Dedifferentiated amniotic fluid mesenchymal stem cell (primary cell): Measurements from ENCODE around the gene ZNF487.
"Not testable (repeated sequence)": the region's sequence is repeated elsewhere in the genome, so short reads cannot be mapped to it uniquely, and the experiment has no call there.

Experiments used
- DNase-seq: peaks from one replicate; pipeline ENCODE4 v3.0.0-alpha.2; 2016; ENCODE audit errors: extremely low spot score

ZNF487 gene

DNA sequence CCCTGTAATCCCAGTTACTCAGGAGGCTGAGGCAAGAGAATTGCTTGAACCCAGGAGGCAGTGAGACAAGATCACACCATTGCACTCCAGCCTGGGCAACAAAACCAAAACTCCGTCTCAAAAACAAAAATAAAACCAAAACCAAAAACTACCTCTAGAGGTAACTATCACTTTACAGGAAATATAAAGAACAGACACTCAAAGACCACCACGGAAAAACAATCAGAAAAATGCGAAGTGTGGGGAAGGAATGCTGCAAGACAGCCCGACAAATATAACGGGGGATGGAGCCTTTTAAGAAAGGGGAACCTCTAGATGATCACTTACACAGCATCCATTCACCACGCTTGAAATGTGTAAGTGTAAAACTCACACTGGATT, 32.2 kb upstream of the ZNF487 start:
- no peak for DNase-seq

DNA sequence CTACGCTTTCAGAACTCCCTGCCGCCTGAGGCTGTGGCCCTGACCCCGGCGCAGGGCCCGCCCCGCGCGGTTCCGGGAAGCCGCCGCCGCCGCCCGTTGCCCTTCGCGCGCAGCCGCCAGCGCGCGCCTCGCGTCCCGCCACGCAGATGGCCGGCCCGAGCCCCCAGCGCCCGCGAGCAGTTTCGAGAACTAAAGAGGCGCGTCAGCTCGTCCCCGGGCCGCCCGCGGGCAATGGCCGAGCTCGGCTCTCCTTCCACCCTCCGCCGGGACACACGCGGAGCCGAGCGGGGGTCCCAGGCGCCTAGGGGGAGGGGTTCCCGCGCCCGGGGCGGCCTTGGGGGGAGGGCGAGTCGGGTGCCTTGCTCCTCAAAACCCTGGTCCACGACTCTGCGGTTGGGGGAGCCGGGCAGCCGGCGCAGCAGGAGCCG, 29.7 kb upstream of the ZNF487 start:
- no peak for DNase-seq

DNA sequence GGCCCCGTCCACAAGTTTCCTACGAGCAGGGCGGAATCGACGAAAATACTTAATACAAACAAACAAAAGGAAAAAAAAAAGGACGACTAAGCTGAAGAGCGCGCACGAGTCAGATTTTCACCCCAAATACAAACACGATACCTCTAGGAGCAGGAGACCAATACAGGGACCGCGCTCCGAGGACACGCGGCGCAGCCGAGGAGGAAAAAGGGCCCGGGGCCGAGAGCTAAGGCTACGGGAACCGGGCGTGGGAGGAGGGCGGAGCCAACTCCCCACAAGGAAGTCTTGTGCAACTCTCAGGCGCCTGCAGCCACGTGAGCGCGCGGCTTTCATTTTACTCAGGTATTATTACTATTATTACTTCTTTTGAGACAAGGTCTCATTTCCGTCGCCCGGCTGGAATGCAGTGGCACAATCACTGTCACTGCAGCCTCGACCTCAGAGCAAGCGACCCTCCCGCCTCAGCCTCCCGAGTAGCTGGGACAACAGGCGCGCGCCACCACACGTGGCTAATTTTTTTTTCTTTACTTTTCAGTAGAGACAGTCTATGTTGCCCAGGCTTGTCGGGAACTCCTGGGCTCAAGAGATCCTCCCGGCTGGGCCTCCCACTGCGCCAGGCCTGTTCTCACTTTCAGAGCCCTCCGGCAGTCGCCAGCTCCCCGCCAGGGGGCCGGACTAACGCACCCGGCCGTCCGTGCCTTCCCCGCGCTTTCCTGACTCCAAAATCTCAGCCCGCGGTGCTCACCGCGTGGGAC, 29.2 kb upstream of the ZNF487 start:
- peak; percentile 83 for DNase-seq

DNA sequence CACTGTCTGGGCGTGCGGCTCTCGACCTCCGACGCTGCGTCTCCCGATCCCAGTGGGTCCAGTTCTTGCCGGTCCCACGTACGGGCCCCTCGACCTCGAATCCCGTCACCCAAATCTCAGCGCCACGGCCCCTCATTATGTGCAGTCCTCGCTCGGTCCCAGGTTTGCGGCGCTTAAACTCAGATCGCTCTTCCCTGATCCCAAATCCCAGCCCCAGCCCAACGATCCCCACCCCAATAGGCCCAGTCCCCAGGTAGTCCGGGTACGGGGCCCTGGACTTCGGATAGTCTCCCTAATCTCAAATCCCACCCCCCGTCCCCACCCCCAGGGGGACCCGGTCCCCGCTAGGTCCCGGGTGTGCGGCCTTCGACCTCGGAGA, 28.6 kb upstream of the ZNF487 start:
- DNase-seq, result no peak

DNA sequence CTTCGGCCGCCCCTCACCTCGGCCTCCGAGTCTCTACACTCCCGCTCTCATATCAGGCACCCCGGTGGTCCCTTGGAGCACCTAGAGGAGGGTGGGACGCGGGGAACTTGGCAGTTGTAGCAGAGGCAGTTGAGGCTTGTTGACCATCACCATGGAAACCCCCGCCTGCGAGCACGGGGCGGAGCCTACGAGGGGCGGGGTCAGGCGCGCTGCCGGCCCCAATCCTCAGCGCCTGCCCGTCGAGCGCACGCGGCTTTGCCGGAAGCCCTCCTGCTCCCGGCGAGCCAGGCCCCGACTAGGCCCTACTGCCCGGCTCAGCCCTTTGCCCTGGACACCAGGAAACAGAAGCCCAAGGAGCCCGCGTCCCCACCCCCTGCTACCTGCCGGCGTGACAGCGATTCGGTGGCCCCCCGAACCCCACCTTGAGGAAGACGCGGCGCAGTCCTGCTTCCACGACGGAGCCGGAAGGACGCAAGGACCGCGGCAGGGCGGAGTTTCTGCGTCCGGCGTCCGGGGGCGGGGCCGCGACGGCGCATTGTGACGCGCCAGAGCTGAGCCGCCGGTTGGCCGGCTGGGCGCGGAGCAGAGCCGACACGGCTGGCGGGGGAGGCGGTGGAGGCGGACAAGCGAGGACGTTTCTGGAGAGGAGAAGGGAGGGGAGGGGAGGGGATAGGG, 28.1 kb upstream of the ZNF487 start, which contains the start of gene HNRNPF:
HNRNPF (minus strand) TSS at position 477 of the 675 bp plus-strand sequence. CDS start 21,302 bp downstream, outside the sequence.
- DNase-seq, result peak; percentile 93

DNA sequence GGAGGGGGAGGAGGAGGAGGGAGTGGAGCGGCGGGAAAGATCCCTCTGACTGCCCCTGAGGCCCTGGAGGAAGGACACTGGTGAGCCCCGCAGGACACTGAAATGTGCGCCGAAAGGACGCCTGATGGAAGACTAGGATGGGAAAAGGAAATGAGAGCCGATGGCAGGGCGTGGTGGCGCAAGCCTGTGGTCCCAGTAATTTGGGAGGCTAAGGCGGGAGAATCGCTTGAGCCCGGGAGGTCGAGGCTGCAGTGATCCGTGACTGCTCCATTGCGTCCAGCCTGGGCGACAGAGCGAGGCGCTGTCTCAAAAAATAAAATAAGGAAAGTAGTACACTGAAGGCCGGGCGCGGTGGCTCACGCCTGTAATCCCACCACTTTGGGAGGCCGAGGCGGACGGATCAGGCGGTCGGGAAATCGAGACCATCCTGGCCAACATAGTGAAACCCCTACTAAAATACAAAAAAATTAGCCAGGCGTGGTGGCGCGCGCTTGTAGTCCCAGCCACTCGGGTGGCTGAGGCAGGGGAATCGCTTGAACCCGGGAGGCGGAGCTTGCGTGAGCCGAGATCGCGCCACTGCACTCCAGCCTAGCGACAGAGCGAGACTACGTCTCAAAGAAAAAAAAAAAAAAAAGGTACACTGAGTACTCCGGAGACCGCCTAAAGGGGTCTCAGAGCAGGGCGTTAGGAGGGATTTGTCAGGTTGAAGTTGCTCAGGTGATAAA, 27.4 kb upstream of the ZNF487 start:
- no peak for DNase-seq

DNA sequence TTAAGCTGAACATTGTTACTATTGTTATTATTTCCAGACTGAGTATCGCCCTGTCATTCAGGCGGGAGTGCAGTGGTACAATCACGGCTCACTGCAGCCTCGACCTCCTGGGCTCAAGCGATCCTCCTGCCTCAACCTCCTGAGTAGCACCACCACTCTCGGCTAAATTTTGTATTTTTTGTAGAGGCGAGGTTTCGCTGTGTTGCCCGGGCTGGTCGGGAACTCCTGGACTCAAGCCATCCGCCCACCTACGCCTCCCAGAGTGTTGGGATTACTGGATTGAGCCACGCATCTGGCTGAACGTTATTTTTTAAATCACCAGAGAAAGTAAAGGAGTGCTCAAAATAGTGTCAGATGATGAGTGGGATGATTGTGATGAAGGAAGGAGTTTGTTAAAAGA, 26.6 kb upstream of the ZNF487 start:
- no peak for DNase-seq

DNA sequence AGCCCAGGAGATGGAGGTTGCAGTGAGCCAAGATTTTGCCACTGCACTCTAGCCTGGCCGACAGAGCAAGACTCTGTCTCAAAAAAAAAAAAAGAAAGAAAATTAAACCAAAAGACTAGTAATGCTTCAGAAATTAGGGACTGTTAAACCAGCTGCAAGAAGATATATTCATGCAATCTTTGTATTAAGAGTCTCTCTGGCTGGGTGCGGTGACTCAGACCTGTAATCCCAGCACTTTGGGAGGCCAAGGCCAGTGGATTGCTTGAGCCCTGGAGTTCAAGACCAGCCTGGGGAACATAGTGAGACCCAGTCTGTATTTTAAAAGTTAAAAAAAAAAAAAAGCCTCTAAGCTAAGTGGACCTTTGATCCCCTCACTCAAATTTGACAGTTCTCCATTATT, 25.4 kb upstream of the ZNF487 start:
- no peak for DNase-seq

DNA sequence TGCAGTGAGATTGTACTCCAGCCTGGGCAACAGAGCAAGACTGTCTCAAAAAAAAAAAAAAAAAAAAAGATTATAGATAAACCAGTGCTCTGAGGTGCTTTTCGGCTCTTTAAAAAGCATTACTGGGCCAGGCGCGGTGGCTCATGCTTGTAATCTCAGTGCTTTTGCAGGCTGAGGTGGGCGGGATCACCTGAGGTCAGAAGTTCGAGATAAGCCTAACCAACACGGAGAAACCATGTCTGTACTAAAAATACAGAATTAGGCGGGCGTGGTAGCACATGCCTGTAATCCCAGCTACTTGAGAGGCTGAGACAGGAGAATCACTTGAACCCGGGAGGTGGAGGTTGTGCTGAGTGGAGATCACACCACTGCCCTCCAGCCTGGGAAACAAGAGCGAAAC, 21.4 kb upstream of the ZNF487 start:
- DNase-seq, result no peak

DNA sequence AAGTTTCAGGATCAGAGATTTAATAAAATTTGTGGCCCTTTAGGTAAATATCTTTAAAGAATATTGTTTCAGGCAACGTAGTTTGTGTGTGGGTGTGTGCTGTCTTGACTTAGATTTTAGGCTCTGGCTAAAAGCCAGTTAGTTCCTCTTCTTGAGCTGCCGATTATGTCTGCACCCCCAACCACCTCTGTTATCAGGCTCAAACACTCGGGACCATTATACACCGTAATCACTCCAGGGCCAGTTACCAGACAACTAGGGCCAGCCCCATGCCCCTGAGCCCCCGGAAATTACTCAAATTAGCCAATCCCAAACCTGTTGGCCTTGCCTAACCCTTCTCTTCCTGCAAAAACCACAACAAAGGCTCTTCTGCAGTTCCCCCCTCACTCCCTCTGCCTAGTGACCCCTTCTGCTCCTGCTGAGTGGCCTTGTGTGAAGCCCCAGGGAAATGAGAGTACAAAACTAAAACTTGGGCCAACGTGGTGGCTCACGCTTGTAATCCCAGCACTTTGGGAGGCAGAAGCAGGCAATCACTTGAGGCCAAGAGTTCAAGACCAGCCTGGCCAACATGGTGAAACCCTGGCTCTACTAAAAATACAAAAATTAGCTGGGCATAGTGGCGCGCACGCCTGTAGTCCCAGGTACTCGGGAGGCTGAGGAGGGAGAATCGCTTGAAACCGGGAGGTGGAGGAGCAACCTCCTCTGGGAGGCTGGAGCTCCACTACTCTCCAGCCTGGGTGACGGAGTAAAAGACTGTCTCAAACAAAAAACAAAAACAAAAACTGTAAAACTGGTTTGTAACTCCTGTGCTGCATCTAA, 18.8 kb upstream of the ZNF487 start:
- DNase-seq, result no peak

DNA sequence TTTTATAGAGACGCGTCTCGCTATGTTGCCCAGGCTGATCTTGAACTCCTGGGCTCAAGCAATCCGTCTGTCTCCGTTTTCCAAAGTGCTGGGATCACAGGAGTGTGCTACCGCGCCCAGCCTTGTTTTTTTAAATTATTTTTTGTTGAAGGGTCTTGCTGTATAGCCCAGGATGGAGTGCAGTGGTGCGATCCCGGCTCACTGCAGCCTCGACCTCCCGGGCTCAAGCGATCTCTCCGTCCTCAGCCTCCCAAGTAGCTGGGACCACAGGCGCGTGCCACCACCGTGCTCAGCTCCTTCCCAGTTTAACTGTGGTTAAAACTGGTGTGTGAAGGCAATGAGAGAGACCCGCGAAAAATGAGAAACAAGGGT, 16.9 kb upstream of the ZNF487 start:
- no peak for DNase-seq

DNA sequence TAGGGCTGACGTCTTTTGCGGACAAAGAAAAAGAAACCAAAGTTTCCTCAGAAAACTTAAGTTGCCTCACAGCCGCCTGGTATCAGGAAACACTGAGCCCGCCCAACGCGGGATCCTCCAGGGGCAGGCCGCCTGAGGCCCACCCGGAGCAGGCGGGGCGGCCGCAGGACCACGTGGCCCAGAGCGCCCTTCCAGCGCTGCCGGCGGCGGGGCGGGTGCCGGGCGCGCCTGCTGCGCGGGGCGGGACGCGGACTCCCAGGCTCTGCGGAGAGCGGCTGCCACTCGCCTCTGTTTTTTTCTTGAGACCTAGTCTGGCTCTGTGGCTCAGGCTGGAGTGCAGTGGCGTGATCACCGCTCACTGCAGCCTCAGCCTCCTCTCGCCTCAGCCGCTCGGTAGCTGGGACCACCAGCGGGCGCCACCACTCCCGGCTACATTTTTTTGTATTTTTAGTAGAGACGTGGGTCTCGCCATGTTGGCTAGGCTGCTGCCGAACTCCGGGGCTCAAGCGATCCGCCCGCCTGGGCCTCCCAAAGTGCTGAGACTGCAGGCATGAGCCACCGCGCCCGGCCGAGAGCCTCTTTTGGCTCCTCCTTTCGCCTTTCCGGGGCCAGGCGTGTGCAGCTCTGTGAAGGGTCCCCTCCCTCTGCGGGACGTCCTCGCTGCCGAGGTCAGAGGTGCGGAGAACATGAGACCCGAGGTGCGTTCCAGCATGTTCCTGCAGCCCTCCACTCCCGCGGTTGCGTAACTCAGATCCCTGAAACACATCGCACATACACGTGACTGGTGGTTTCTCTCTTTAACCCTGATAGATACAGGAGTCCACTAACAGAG, 16.3 kb upstream of the ZNF487 start:
- peak; percentile 60 for DNase-seq

DNA sequence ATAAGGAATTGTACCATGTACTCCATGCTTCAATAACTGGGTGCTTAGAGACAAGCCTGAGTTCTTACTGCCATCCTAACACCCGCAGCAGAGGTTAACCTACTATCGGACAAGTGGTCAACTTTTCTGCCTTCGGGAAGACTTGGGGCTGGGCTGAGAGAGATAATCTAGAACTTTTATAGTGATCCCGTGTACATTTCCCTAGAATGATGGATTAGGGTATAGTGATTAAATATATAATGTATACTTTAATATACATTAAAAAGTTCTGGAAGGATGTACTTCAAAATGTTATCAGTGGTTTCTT, 15.8 kb upstream of the ZNF487 start:
- DNase-seq, result no peak

DNA sequence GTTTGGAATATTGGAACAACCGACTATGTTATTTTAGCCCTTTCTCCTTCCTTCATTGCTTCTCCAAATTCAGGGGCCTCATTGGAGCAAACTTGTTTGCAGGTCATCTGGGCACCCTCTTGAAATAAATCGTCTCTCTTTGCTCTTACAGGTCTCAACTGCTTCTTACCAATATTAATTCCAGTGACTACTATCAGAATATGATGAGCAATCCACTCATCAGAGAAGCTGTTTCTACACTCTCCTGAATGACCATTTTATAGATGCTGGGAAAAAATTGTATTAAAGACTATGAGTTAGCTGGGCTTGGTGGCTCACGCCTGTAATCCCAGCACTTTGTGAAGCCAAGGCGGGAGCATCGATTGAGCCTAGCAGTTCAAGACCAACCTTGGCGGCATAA, 15.4 kb upstream of the ZNF487 start:
- DNase-seq, result no peak

DNA sequence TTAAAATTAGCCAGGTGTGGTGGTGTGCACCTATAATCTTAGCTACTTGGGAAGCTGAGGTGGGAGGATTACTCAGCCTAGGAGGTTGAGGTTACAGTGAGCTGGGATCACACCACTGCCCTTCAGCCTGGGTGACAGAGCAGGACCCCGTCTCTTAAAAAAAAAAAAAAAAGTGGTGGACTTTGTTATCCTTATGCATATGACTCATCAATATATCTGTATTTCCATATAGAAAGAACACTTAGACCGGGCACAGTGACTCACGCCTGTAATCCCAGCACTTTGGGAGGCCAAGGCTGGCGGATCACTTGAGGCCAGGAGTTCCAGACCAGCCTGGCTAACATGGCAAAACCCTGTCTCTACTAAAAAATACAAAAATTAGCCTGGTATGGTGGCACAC, 15.0 kb upstream of the ZNF487 start:
- not testable (repeated sequence) for DNase-seq

DNA sequence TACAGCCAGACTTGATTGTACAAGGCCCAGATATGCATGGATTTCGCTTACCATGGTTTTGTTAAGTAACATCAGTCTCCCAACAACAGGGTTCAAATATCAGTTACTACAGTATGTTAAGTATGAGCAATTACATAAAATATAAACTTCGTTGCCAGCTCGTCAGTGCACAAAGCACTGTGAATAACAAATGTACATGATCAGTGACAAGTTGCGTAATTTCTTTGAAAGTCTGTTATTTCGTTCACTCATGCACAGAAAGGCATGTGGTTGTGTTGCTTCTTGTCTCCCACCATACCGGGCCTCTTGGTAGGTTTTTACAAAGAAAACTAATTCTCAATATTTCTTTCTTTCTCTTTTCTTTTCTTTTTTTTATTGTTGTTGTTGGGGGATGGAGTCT, 12.5 kb upstream of the ZNF487 start:
- no peak for DNase-seq

DNA sequence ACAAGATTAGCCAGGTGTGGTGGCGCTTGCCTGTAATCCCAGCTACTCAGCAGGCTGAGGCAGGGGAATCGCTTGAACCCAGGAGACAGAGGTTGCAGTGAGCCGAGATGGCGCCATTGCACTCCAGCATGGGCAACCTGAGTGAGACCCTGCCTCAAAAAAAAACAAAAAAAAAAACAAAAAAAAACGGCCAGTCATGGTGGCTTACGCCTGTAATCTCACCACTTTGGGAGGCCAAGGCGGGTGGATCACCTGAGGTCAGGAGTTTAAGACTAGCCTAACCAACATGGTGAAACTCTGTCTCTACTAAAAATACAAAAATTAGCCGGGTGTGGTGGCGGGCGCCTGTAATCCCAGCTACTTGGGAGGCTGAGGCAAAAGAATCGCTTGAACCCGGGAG, 10.4 kb upstream of the ZNF487 start:
- not testable (repeated sequence) for DNase-seq

DNA sequence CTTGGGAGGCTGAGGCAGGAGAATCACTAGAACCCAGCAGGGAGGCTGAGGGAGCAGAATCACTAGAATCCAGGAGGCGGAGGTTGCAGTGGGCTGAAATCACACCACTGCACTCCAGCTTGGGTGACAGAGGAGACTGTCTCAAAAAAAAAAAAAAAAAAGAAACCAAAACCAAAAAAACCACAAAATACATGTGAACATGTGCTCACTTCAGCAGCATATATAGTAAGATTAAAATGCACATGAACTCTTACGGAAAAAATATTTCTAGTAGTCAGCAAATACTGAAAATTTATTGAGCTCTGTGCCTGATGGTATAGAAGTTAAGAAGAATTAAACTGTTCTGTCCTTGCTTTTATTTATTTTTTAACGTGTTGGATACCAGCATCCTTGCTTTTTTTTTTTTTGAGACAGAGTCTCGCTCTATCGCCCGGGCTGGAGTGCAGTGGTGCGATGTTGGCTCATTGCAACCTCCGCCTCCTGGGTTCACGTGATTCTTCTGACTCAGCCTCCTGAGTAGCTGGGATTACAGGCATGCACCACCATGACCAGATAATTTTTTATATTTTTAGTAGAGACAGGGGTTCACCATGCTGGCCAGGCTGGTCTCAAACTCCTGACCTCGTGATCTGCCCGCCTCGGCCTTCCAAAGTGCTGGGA, 9.6 kb upstream of the ZNF487 start:
- no peak for DNase-seq

DNA sequence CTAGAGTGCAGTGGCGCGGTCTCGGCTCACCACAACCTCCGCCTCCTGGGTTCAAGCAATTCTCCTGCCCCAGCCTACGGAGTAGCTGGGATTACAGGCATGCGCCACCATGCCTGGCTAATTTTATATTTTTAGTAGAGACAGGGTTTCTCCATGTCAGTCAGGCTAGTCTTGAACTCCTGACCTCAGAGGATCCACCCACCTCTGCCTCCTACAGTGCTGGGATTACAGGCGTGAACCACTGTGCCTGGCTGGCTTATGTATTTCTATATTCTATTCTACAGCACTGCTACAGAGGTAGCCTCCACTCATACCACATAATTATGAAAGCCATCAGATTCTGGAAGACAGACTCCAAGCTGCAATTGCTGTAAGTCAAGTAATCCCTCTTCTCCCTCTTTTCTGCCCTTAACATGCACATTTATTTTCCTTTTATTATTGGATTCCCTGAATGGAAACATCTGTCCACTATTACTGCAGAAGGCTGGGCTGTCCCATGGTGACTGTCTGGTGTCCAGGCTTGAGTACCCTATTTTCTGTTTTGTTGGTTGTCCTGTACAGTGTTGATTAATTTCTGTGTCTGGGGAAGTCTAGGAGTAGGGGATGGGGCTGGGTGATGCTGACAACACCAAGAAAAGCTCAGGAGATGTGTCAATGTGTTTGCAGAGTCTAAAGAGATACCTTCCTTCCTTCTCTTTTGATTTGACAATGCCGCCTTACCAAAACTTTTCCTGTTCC, 5.8 kb upstream of the ZNF487 start:
- no peak for DNase-seq
